Measurements from ENCODE around the gene NDUFC1. TPM values are rescaled to one million over a fixed set of nuclear protein-coding genes. Genes with fewer than 3 reads are reported as not detected.

NDUFC1 gene
- total and polyA plus RNA-seq, 4 donors = 12.4 to 192 (median 50.8) TPM

- H3K9ac ChIP-seq (ENCODE audit: low read depth in 1 of 2, low read length in 2 of 2) = no peak overlapping the region
- no peak for DNase-seq (ENCODE audit: low spot score)
- H3K27me3 ChIP-seq (ENCODE audit: control insufficient read depth in 4 of 4, insufficient read depth in 4 of 4, low read length in 3 of 4) = no peaks in the 10 kb centered on the region
- no peaks in the 10 kb centered on the region for H3K4me1 ChIP-seq (ENCODE audit: control insufficient read depth in 4 of 4, insufficient read depth in 4 of 4, low read length in 3 of 4)
- TF ChIP-seq MAX (IDR thresholded peaks at IDR 0.05) = no peak
- TF ChIP-seq FOXA2 (IDR thresholded peaks at IDR 0.05) = no peak
- no peak for TF ChIP-seq NR2F2 (IDR thresholded peaks at IDR 0.05)
- no peak for TF ChIP-seq HNF4A (conservative IDR thresholded peaks at IDR 0.05)
- no peak for TF ChIP-seq RAD21 (IDR thresholded peaks at IDR 0.05)
- TF ChIP-seq HNF4G (IDR thresholded peaks at IDR 0.05) = no peak
- TF ChIP-seq, protein P1, sequence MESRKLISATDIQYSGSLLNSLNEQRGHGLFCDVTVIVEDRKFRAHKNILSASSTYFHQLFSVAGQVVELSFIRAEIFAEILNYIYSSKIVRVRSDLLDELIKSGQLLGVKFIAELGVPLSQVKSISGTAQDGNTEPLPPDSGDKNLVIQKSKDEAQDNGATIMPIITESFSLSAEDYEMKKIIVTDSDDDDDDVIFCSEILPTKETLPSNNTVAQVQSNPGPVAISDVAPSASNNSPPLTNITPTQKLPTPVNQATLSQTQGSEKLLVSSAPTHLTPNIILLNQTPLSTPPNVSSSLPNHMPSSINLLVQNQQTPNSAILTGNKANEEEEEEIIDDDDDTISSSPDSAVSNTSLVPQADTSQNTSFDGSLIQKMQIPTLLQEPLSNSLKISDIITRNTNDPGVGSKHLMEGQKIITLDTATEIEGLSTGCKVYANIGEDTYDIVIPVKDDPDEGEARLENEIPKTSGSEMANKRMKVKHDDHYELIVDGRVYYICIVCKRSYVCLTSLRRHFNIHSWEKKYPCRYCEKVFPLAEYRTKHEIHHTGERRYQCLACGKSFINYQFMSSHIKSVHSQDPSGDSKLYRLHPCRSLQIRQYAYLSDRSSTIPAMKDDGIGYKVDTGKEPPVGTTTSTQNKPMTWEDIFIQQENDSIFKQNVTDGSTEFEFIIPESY (IDR thresholded peaks at IDR 0.05) = no peak
- TF ChIP-seq JUND (IDR thresholded peaks at IDR 0.05) = no peak
- no peak for TF ChIP-seq YY1 (IDR thresholded peaks at IDR 0.05)
- TF ChIP-seq TAF1 (conservative IDR thresholded peaks at IDR 0.05) = no peak
- no peak for TF ChIP-seq EGR1 (IDR thresholded peaks at IDR 0.05; ENCODE audit: low read depth in 2 of 2)
- TF ChIP-seq GABPA (IDR thresholded peaks at IDR 0.05 in 1 of 2, conservative IDR thresholded peaks at IDR 0.05 in 1 of 2) = no peak
- TF ChIP-seq CTCF (IDR thresholded peaks at IDR 0.05; ENCODE audit: low read depth, low read length, missing input control) = no peak
- no peak for TF ChIP-seq RXRA (IDR thresholded peaks at IDR 0.05)
- no peak for TF ChIP-seq FOXA1 (IDR thresholded peaks at IDR 0.05)
- TF ChIP-seq SP1 (IDR thresholded peaks at IDR 0.05) = no peak
- TF ChIP-seq ATF3 (IDR thresholded peaks at IDR 0.05) = no peak
- TF ChIP-seq, protein P2, sequence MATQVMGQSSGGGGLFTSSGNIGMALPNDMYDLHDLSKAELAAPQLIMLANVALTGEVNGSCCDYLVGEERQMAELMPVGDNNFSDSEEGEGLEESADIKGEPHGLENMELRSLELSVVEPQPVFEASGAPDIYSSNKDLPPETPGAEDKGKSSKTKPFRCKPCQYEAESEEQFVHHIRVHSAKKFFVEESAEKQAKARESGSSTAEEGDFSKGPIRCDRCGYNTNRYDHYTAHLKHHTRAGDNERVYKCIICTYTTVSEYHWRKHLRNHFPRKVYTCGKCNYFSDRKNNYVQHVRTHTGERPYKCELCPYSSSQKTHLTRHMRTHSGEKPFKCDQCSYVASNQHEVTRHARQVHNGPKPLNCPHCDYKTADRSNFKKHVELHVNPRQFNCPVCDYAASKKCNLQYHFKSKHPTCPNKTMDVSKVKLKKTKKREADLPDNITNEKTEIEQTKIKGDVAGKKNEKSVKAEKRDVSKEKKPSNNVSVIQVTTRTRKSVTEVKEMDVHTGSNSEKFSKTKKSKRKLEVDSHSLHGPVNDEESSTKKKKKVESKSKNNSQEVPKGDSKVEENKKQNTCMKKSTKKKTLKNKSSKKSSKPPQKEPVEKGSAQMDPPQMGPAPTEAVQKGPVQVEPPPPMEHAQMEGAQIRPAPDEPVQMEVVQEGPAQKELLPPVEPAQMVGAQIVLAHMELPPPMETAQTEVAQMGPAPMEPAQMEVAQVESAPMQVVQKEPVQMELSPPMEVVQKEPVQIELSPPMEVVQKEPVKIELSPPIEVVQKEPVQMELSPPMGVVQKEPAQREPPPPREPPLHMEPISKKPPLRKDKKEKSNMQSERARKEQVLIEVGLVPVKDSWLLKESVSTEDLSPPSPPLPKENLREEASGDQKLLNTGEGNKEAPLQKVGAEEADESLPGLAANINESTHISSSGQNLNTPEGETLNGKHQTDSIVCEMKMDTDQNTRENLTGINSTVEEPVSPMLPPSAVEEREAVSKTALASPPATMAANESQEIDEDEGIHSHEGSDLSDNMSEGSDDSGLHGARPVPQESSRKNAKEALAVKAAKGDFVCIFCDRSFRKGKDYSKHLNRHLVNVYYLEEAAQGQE (IDR thresholded peaks at IDR 0.05) = no peak
- no peaks in the 10 kb centered on the region for H3K36me3 ChIP-seq (ENCODE audit: control insufficient read depth in 4 of 4, insufficient read depth in 3 of 4, low read depth in 1 of 4, low read length in 3 of 4)
- H3K4me3 ChIP-seq (ENCODE audit: low read depth in 1 of 3, low read length in 3 of 3) = no peak overlapping the region
- H3K27ac ChIP-seq (ENCODE audit: low read depth in 1 of 2, low read length in 2 of 2) = no peak overlapping the region
- H3K9me3 ChIP-seq (ENCODE audit: control insufficient read depth in 4 of 4, low read length in 3 of 4) = no peaks in the 10 kb centered on the region
Measured at GRCh38 chr4:139253046-139253445, 49.2 kb downstream of the NDUFC1 start.

All from liver (tissue), 9 donors.